ENCODE measurements around the gene SEC31B.

SEC31B gene

DNA sequence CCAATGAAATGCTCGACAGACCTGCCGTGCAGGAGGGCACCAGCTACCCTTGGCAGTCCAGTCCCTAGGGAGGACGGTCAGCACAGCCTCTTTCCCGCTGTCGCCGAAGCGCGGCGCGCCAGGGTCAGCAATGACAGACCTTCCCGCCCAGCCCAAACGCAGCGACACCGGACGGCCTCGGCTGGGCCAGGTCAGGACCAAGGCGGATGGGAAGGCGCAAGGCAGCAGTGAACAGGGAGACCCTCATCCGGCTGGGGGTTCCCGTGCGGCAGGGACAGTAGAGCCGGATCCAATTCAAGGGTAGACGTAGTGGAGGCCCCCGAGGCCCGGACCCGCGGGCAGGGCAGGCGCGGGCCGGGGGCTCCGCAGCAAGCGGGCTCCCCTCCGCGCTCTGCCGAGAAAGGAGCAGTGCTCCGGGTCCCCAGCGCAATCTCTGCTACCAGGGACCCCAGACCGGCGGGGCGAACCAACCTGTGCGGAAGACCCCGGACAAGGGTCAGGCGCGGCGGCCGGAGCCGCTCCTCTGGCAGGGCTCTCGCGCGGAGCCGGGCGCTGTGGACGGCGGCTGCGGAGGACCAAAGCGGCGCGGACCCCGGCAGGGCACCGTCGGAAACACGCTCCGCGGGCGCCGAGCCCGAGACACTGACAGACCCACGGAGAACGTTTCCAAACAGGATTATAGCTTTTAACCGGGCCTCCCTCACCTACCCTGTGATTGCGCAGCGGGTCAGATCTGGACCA, at the start of gene SEC31B:
Gene SEC31B (minus strand): TSS at position 551 of the 741 bp plus-strand sequence. CDS start 2,909 bp downstream, outside the sequence.
- H3K9ac ChIP-seq (ENCODE audit: low read depth, low read length), result peak within 1 kb of the TSS; percentile 62
- no peaks in the 10 kb centered on the region for H3K9me3 ChIP-seq (ENCODE audit: control insufficient read depth, insufficient read depth, low read length)
- no peaks in the 10 kb centered on the region for H3K4me1 ChIP-seq (ENCODE audit: control insufficient read depth, insufficient read depth, low read length)
- H3K4me3 ChIP-seq (ENCODE audit: low read depth, low read length), result peak within 1 kb of the TSS; percentile 64
- H3K36me3 ChIP-seq (ENCODE audit: control insufficient read depth, insufficient read depth, low read length), result peaks cover 8% of the 10 kb centered on the region
- H3K27me3 ChIP-seq (ENCODE audit: control insufficient read depth, insufficient read depth, low read length), result peaks cover 18% of the 10 kb centered on the region

DNA sequence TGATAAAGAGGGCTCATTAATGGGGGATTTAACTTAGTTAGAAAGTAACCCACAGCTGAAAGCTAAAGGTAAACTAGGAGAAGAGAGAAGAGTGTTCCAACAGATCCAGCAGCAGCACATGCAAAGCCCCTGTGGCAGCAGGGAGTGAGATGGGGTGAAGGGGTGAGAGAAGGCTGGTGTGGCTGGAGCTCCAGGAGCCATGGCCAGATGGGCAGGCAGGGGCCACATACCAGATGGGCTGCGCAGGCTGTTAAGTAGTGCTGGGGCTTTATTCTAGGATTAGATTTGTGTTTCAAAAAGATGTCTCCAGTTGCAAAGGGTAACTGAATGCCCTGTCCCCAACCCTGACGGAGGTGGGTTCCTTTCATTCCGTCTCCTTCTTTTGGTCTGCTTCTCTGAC, 49.3 kb upstream of the SEC31B start:
- no peak overlapping the region for H3K9ac ChIP-seq (ENCODE audit: low read depth, low read length)
- H3K4me1 ChIP-seq (ENCODE audit: control insufficient read depth, insufficient read depth, low read length), result no peaks in the 10 kb centered on the region
- H3K27me3 ChIP-seq (ENCODE audit: control insufficient read depth, insufficient read depth, low read length), result peaks cover 51% of the 10 kb centered on the region
- H3K4me3 ChIP-seq (ENCODE audit: low read depth, low read length), result no peak overlapping the region
- no peaks in the 10 kb centered on the region for H3K36me3 ChIP-seq (ENCODE audit: control insufficient read depth, insufficient read depth, low read length)
- H3K9me3 ChIP-seq (ENCODE audit: control insufficient read depth, insufficient read depth, low read length), result no peaks in the 10 kb centered on the region

- Histone ChIP-seq H3K9ac (ENCODE audit: low read depth, low read length) (no peak overlapping the region), H3K9me3 (ENCODE audit: control insufficient read depth, insufficient read depth, low read length) (no peaks in the 10 kb centered on the region), H3K27me3 (ENCODE audit: control insufficient read depth, insufficient read depth, low read length) (peaks cover 56% of the 10 kb centered on the region), H3K36me3 (ENCODE audit: control insufficient read depth, insufficient read depth, low read length) (no peaks in the 10 kb centered on the region), H3K4me1 (ENCODE audit: control insufficient read depth, insufficient read depth, low read length) (no peaks in the 10 kb centered on the region), H3K4me3 (ENCODE audit: low read depth, low read length) (no peak overlapping the region)
These were observed 48.2 kb upstream of the SEC31B start for GRCh38 chr10:100567826-100568225.

DNA sequence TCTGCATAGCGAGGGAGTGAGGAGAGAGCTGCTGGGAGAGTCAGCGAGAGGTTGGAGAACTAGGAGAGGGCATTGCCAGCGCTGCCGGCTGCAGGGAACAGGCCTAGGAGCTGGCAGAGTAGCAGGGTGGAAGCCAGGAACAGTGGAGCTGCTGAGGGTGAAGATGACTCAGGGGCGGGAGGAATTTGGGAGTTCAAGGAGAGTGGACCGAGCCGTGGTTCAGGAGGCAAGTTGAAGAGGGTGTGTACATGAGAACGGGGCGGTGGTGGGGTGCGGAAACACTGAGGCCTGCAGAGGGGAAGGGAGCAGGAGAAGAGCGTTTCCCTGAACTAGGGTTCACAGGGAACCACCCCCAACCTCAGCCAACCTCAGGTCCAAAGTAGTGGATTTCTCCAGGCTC, 47.6 kb upstream of the SEC31B start:
- Histone ChIP-seq H3K9me3 (ENCODE audit: control insufficient read depth, insufficient read depth, low read length) (no peaks in the 10 kb centered on the region), H3K4me3 (ENCODE audit: low read depth, low read length) (no peak overlapping the region), H3K36me3 (ENCODE audit: control insufficient read depth, insufficient read depth, low read length) (no peaks in the 10 kb centered on the region), H3K27me3 (ENCODE audit: control insufficient read depth, insufficient read depth, low read length) (peaks cover 58% of the 10 kb centered on the region), H3K9ac (ENCODE audit: low read depth, low read length) (no peak overlapping the region), H3K4me1 (ENCODE audit: control insufficient read depth, insufficient read depth, low read length) (no peaks in the 10 kb centered on the region)

- H3K4me1 ChIP-seq (ENCODE audit: control insufficient read depth, insufficient read depth, low read length), result no peaks in the 10 kb centered on the region
- H3K9me3 ChIP-seq (ENCODE audit: control insufficient read depth, insufficient read depth, low read length), result no peaks in the 10 kb centered on the region
- H3K27me3 ChIP-seq (ENCODE audit: control insufficient read depth, insufficient read depth, low read length), result peaks cover 60% of the 10 kb centered on the region
- no peak overlapping the region for H3K9ac ChIP-seq (ENCODE audit: low read depth, low read length)
- H3K36me3 ChIP-seq (ENCODE audit: control insufficient read depth, insufficient read depth, low read length), result no peaks in the 10 kb centered on the region
- H3K4me3 ChIP-seq (ENCODE audit: low read depth, low read length), result no peak overlapping the region
These were observed 46.9 kb upstream of the SEC31B start for GRCh38 chr10:100566561-100566960.

DNA sequence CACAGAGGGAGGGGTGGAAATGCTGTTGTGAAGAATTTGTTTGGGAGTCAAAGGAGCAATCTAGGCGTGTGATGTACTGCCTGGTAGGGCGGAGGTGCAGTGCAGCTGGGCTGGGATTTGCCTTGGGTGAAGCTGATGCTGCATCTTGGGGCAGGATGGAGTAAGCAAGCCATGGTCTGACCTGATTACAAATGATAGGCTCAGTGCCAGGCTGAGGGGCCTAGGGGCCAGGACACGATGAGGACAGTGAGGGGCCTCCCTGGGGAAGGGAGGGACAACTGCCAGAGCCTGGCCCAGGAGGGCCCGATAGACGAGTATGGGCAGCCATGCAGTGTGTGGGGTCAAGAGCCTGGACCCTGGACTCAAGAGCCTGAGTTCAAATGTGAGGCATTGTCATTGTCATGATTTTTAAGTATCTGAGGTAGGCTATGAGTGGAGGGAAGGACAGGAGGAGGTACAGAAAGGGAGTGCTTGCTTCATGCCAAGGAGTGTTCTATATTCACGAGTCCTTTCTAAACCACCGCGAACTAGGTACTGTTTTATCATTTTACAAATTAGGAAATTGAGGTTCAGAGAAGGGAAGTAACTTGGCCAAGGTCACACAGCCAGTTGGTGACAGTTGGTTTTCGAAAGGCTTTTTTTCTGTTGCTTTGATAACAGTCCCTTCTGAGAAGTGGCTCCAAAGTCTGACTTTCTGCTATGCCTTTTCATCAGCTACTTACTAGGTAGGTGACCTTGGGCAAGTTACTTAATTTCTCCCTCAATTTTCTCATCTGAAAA, 45.7 kb upstream of the SEC31B start:
- no peaks in the 10 kb centered on the region for H3K4me1 ChIP-seq (ENCODE audit: control insufficient read depth, insufficient read depth, low read length)
- H3K9me3 ChIP-seq (ENCODE audit: control insufficient read depth, insufficient read depth, low read length), result no peaks in the 10 kb centered on the region
- no peak overlapping the region for H3K4me3 ChIP-seq (ENCODE audit: low read depth, low read length)
- H3K9ac ChIP-seq (ENCODE audit: low read depth, low read length), result no peak overlapping the region
- H3K27me3 ChIP-seq (ENCODE audit: control insufficient read depth, insufficient read depth, low read length), result peaks cover 60% of the 10 kb centered on the region
- no peaks in the 10 kb centered on the region for H3K36me3 ChIP-seq (ENCODE audit: control insufficient read depth, insufficient read depth, low read length)

DNA sequence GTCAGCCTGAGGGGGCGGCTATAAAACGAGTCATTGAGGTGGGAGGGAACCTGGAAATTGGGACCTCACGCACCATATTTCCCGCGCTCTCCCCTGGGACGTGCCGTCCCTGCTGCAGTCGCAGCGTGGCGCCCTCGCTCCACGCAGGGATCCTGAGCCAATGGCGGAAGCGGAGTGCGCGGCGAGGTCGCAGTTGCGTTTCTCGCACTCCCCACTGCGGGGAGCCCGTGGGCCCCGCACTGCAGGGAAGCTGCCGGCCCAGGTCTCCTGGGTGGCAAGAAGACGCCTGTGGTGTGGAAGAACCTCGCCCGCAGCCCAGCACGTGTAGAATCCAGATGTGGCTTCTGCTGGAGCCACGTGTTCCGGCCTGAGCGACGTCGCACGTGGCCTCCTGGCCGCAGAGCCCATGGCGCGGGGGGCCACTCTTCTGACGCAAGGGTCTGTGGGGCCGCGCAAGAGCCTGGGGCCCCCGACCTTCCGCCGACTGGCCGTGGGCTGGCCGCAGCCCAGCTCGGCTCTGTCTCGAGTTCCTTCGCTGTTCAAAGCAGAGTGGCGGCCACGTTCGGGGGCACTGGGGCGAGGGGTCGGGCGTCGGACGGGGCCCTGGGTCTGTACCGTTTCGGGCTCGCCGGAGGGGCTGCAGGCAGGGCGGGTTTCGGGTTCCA, 42.5 kb upstream of the SEC31B start:
- Histone ChIP-seq H3K4me3 (ENCODE audit: low read depth, low read length) (no peak overlapping the region), H3K9me3 (ENCODE audit: control insufficient read depth, insufficient read depth, low read length) (no peaks in the 10 kb centered on the region), H3K9ac (ENCODE audit: low read depth, low read length) (no peak overlapping the region), H3K36me3 (ENCODE audit: control insufficient read depth, insufficient read depth, low read length) (no peaks in the 10 kb centered on the region), H3K27me3 (ENCODE audit: control insufficient read depth, insufficient read depth, low read length) (peaks cover 38% of the 10 kb centered on the region), H3K4me1 (ENCODE audit: control insufficient read depth, insufficient read depth, low read length) (no peaks in the 10 kb centered on the region)

DNA sequence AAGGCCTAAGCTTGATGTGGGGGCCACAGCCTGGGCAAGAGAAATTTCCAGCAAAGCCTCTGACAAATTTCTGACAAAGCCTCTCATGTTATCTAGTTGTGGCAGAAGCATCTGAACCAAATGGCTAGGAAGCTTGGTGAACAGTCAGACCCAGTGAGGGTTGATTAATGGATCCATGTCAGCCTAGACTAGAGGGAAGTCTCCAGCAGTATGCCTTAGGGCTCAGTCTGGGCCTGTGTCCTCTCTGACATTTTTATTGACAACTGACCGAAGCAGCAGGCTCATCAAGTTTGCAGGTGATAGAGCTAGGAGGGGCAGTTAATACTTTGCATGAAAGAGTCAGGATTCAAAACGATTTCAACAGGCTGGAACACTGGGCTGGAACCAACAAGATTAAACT, 41.3 kb upstream of the SEC31B start:
- peaks cover 3% of the 10 kb centered on the region for H3K36me3 ChIP-seq (ENCODE audit: control insufficient read depth, insufficient read depth, low read length)
- no peaks in the 10 kb centered on the region for H3K9me3 ChIP-seq (ENCODE audit: control insufficient read depth, insufficient read depth, low read length)
- peaks cover 28% of the 10 kb centered on the region for H3K27me3 ChIP-seq (ENCODE audit: control insufficient read depth, insufficient read depth, low read length)
- H3K4me1 ChIP-seq (ENCODE audit: control insufficient read depth, insufficient read depth, low read length), result no peaks in the 10 kb centered on the region
- H3K4me3 ChIP-seq (ENCODE audit: low read depth, low read length), result no peak overlapping the region
- H3K9ac ChIP-seq (ENCODE audit: low read depth, low read length), result no peak overlapping the region

- H3K27me3 ChIP-seq (ENCODE audit: control insufficient read depth, insufficient read depth, low read length), result peaks cover 21% of the 10 kb centered on the region
- no peak overlapping the region for H3K9ac ChIP-seq (ENCODE audit: low read depth, low read length)
- H3K36me3 ChIP-seq (ENCODE audit: control insufficient read depth, insufficient read depth, low read length), result peaks cover 3% of the 10 kb centered on the region
- H3K4me1 ChIP-seq (ENCODE audit: control insufficient read depth, insufficient read depth, low read length), result no peaks in the 10 kb centered on the region
- no peaks in the 10 kb centered on the region for H3K9me3 ChIP-seq (ENCODE audit: control insufficient read depth, insufficient read depth, low read length)
- no peak overlapping the region for H3K4me3 ChIP-seq (ENCODE audit: low read depth, low read length)
These were observed 40.6 kb upstream of the SEC31B start for GRCh38 chr10:100560248-100560647.

- Histone ChIP-seq H3K36me3 (ENCODE audit: control insufficient read depth, insufficient read depth, low read length) (peaks cover 6% of the 10 kb centered on the region), H3K4me1 (ENCODE audit: control insufficient read depth, insufficient read depth, low read length) (no peaks in the 10 kb centered on the region), H3K9me3 (ENCODE audit: control insufficient read depth, insufficient read depth, low read length) (no peaks in the 10 kb centered on the region), H3K27me3 (ENCODE audit: control insufficient read depth, insufficient read depth, low read length) (no peaks in the 10 kb centered on the region), H3K4me3 (ENCODE audit: low read depth, low read length) (no peak overlapping the region), H3K9ac (ENCODE audit: low read depth, low read length) (no peak overlapping the region)
These were observed 35.2 kb upstream of the SEC31B start for GRCh38 chr10:100554902-100555301.

GRCh38 chr10:100553929-100554328, 34.3 kb upstream of the SEC31B start:
- H3K27me3 ChIP-seq (ENCODE audit: control insufficient read depth, insufficient read depth, low read length), result no peaks in the 10 kb centered on the region
- peaks cover 11% of the 10 kb centered on the region for H3K36me3 ChIP-seq (ENCODE audit: control insufficient read depth, insufficient read depth, low read length)
- no peak overlapping the region for H3K9ac ChIP-seq (ENCODE audit: low read depth, low read length)
- no peak overlapping the region for H3K4me3 ChIP-seq (ENCODE audit: low read depth, low read length)
- H3K4me1 ChIP-seq (ENCODE audit: control insufficient read depth, insufficient read depth, low read length), result no peaks in the 10 kb centered on the region
- no peaks in the 10 kb centered on the region for H3K9me3 ChIP-seq (ENCODE audit: control insufficient read depth, insufficient read depth, low read length)

All from iPS-15b (cell line).